Subcutaneous adipose tissue (tissue), 4 donors: Measurements from ENCODE around the gene SLC1A4. TPM values are rescaled to one million over a fixed set of nuclear protein-coding genes. Genes with fewer than 3 reads are reported as not detected.

Source experiments
- total RNA-seq, 4 donors: library from RNA; depleted of rRNA; stranded (reverse); fragments of >200 nt; gene quantifications; one replicate each; pipeline ENCODE4 v1.1.0, GENCODE V29; 2016
- TF ChIP-seq, protein P1 (sequence below): fragments of 450-650 bp; IDR thresholded peaks from one replicate; pipeline ENCODE4 v1.5.1; 2016; ENCODE audit warnings: low read depth, mild to moderate bottlenecking, control low read depth, antibody characterized with exemption, moderate library complexity

Gene SLC1A4
- total RNA-seq, 4 donors from 2014 or later: 2.6 to 15.5 (median 6.8) TPM

DNA sequence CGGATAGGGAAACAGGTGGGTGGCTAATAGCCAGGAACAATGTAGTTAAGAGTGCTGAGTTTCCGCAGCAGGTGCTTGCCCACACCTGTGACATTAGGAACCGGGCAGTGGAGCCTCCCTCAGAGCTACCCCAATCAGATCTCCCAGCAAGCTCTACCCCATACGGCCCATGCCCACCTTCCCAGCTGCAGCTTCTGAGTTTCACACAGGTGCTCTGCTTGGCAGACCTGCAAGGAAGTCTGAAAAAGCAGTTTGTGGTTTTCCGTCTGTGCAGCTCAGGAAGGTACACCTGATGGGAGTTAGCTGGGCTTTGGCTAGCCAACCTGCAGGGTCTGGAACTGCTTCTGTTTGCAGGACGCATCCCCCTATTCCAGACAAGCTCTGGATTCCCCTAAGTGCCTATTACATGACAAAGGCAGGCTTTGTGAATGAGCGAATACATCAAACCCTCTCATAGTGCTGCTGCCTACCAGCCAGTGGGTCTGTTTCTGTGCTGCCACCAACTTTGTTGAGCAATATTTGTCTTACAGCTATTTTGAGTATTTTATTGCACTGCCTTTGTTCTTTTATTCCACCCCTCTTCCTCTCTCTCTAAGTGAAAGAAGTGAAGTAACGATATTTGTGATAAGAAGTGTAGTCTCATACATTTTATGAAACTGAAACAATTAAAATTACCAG, 42.3 kb downstream of the SLC1A4 start:
- TF ChIP-seq, protein P1, sequence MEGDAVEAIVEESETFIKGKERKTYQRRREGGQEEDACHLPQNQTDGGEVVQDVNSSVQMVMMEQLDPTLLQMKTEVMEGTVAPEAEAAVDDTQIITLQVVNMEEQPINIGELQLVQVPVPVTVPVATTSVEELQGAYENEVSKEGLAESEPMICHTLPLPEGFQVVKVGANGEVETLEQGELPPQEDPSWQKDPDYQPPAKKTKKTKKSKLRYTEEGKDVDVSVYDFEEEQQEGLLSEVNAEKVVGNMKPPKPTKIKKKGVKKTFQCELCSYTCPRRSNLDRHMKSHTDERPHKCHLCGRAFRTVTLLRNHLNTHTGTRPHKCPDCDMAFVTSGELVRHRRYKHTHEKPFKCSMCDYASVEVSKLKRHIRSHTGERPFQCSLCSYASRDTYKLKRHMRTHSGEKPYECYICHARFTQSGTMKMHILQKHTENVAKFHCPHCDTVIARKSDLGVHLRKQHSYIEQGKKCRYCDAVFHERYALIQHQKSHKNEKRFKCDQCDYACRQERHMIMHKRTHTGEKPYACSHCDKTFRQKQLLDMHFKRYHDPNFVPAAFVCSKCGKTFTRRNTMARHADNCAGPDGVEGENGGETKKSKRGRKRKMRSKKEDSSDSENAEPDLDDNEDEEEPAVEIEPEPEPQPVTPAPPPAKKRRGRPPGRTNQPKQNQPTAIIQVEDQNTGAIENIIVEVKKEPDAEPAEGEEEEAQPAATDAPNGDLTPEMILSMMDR: no peak

DNA sequence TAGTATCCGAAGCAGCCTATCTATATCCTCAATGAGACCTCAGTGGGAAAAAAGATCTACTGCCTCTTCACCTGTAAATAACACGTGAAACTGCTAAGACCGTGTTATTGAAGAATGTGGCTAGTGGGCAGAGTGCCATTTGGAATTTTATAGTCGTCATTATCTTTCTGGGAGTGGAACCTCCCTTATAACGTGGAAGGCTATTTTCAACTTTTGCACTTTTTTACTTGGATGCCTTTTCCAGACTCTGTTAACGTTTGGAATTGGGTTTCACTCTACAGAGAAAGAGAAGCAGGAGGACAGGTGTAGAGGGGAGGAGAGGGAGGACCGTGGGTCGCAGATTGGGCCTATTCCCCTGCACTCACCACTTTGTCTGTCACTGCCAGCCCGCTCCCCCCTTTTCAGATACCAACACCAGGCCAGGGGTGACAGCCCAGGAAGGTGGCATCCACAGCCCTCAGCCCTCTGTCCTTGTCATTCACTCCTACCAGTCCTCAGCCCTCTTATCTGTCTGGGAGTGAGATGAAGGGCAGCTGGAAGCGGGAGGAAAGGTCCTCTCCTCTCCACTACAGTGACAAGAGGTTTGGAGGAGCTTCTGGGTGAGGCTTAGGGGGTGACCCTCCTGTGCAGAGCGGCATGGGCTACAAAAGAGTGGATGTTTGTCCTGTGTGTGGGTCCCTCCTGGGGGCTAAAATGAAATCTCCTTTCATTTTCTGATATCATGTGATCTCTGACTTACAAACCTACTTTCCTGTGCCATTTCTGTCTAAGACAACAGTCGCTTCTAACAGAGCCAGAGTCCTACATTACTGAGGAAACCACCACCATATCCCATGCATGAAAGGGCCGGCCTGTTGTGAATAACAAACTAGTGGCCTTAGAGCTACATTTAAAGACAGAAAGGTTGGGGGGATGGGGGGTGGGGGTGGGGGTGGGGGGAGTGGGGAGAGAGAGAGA, 43.1 kb downstream of the SLC1A4 start:
- TF ChIP-seq, protein P1: no peak

DNA sequence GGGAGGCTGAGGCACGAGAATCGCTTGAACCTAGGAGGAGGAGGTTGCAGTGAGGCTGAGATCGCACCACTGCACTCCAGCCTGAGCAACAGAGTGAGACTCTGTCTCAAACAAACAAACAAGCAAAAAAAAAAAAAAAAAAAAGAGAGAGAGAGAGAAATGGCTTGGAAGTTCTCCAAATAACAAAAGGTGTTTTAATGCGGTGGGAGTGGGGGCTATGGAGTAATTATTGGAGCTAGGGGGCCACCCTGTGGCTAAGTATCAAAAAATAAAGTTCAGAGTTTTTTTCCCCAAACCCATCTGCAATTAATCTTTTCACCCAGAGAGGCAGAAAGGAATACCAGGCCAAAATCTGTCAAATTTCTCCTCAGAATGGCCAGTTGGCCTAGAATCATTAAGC, 44.0 kb downstream of the SLC1A4 start:
- TF ChIP-seq, protein P1: no peak

DNA sequence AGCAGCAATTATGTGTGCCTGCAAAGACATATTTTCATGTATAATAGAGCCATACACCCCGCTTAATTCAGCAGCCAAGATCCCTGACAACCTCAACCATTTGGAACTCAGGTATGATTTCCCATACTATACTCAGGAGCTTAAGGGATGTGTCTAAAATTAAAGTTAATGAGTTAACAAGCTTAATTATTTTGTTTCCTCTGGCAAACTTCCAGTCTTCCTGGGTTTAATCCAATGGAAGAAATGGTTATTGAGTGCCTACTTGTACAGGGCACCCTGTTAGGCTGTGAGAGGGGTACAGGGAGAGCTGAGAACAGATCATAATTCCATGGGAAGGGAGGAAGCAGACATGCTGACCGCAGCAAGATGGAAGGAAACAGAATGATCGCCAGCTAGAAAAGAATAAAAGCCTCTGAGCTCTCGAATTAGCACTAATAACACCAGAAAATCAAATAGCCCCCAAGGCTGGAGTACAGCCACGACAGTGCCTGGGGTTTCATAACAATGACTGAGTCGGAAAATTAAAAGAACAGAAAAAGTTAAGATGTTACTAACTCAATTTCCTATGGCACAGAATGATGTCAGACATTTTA, 46.2 kb downstream of the SLC1A4 start:
- TF ChIP-seq, protein P1: no peak

DNA sequence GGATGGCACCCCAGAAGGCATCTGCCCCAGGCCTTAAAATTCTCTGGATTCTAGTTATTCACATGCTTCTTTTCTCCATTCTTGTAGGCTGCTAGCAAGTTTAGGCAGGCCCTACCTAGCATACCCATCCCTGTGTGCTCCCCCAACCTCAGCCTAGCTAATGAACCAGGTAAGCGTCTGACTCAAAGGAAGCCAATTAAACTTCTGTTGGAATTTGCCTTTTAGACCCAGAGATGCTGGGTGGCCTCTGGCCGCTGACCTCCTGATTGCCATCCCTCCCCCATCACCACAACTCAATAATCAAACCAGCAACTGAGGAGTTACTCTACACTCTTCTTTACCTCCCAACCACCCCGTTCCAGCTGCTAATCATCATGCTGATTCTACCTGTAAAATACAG, 48.0 kb downstream of the SLC1A4 start:
- TF ChIP-seq, protein P1: no peak

DNA sequence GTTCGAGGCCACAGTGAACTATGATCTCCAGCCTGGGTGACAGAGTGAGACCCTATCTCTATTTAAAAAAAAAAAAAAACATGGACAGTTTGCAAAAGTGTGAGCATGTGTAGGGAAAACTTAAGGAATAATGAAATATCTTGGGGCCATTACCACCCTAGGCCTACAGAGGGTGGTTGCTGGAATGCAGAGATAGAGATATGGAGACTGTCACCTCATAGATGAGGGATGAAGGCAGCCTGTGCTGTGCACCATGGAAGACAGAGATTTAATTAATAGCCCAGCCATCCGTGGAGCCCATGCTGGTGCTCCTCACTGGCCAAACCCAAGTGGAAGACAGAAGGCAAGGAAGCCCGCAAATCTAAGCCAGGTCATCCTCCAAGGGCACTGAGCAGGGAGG, 50.4 kb downstream of the SLC1A4 start:
- TF ChIP-seq, protein P1: no peak
